Skeletal muscle satellite cell (primary cell): ENCODE measurements around the gene HUWE1.
"Not testable (repeated sequence)": the region's sequence is repeated elsewhere in the genome, so short reads cannot be mapped to it uniquely, and the experiment has no call there.

Experiments used
- H3K27me3 ChIP-seq: 2 replicates; pipeline ENCODE4 v1.7.0; 2013; ENCODE audit warnings: low read length; ENCODE audit not compliant: control insufficient read depth, insufficient read depth
- H3K36me3 ChIP-seq: 2 replicates; pipeline ENCODE4 v1.7.0; 2013; ENCODE audit warnings: mild to moderate bottlenecking, control low read depth, low read length; ENCODE audit not compliant: insufficient read depth
- H3K4me1 ChIP-seq: 2 replicates; pipeline ENCODE4 v1.7.0; 2013; ENCODE audit warnings: low read length; ENCODE audit not compliant: control insufficient read depth, insufficient read depth
- H3K4me2 ChIP-seq: 2 replicates; pipeline ENCODE4 v1.7.0; 2013; ENCODE audit warnings: mild to moderate bottlenecking, low read length
- H3K4me3 ChIP-seq: 2 replicates; pipeline ENCODE4 v1.7.0; 2013; ENCODE audit warnings: low read length
- H3K9ac ChIP-seq: 2 replicates; pipeline ENCODE4 v1.7.0; 2013; ENCODE audit warnings: mild to moderate bottlenecking, low read depth, low read length, moderate library complexity
- H3K9me3 ChIP-seq: replicated peaks from 2 replicates; pipeline ENCODE4 v1.7.0; 2013; ENCODE audit warnings: mild to moderate bottlenecking, control low read depth, low read length

HUWE1 gene

DNA sequence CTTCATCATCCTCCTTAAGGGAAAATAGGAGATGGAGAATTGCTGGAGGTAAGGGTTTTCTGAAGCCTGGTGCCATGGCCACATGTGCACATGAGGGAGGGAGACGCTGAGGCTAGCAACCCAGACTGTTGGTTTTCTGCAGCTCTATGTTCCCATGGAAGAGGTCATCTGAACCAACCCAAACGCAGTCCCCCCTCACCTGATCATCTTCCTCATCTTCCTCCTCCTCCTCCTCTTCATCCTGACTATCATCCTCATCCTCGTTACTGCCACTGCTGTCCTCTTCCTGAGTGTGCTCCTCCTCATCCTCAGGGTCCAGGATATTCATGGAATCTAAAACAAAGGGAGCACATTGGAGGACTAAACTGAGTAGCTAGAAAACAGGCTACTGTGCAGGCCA, 124.6 kb downstream of the HUWE1 start:
- no peak overlapping the region for H3K4me2 ChIP-seq
- peaks cover 83% of the 10 kb centered on the region for H3K36me3 ChIP-seq
- H3K27me3 ChIP-seq = peaks cover 7% of the 10 kb centered on the region
- no peak overlapping the region for H3K4me3 ChIP-seq
- H3K4me1 ChIP-seq = no peaks in the 10 kb centered on the region
- H3K9ac ChIP-seq = no peak overlapping the region
- H3K9me3 ChIP-seq = no peaks in the 10 kb centered on the region

DNA sequence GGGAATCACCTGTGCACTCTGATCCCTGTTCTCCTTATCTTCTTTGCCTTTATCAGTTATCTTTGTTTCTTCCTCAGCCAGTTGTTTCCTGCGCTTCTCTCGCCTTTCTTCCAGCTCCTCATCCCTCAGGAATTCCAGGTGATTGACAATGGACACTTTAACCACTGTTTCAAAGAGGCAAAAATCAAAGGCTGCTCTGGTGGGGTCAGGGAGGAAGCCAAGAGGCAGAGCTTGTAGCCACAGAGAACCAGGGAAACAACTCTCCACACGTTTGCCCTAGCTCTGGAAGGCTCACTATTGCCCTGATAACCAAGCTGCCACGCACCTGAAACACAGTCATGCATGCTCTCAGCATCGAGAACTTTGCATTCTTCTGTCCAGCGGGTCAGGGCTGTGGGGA, 127.9 kb downstream of the HUWE1 start:
- no peaks in the 10 kb centered on the region for H3K9me3 ChIP-seq
- H3K4me1 ChIP-seq = no peaks in the 10 kb centered on the region
- H3K27me3 ChIP-seq = peaks cover 7% of the 10 kb centered on the region
- no peak overlapping the region for H3K4me3 ChIP-seq
- H3K36me3 ChIP-seq = peaks cover 70% of the 10 kb centered on the region
- no peak overlapping the region for H3K4me2 ChIP-seq
- no peak overlapping the region for H3K9ac ChIP-seq

DNA sequence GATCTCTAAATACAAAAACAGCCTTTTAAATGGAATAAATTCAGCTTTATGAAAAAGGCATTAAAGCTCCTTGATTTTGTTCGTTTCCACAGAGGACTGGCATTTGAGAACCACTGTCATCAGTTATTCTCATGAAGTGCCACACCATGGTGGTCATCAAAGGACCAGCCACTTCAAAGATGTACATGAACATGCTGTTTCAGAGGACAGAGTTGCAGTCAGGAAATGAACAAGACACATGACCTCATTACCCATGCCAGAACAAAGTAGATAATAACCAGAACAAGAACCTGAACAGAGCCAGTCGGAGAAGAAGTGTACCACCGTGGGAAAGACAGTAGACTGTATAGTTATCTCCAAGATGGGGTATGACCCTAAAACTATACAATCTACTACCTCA, 129.7 kb downstream of the HUWE1 start:
- Histone ChIP-seq H3K9me3 (no peaks in the 10 kb centered on the region), H3K27me3 (peaks cover 7% of the 10 kb centered on the region), H3K9ac (no peak overlapping the region), H3K4me1 (no peaks in the 10 kb centered on the region), H3K4me3 (no peak overlapping the region), H3K36me3 (peaks cover 63% of the 10 kb centered on the region), H3K4me2 (no peak overlapping the region)

DNA sequence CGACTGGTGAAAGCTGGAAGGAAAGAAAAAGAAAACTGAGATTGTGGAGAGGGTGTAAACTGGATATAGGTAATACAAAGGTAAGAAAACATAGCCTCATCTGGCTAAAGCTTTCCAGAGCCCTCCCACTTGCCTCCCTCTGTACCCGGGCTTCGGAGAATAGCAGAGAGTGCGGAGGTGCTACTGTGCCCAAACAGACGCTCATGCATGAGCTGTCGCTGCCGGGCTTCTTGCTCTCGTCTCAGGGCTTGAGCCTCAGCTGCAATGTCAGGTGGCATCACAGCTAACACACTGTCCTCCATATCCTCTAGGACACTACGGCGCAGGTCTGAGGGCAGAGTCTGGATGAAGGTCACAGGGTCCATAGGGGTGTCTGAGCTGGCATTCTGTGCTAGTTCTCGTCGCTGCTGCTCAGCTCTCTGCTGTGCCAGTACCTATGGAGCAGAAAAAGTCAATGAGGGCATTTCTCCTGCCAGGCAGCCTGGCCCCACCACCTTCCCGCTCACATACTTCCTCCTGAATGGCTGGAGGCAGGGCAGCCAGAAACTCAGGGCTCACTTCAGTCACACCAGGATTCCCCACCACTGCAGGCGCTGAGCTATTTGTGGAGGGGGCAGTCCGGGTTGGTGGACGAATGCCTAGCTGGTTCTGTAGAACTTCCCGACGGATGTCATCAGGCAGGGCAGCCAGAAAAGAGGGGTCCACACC, 135.6 kb downstream of the HUWE1 start:
- Histone ChIP-seq H3K4me2 (no peak overlapping the region), H3K9me3 (no peaks in the 10 kb centered on the region), H3K9ac (no peak overlapping the region), H3K4me3 (no peak overlapping the region), H3K36me3 (peaks cover 71% of the 10 kb centered on the region), H3K4me1 (no peaks in the 10 kb centered on the region), H3K27me3 (no peaks in the 10 kb centered on the region)

DNA sequence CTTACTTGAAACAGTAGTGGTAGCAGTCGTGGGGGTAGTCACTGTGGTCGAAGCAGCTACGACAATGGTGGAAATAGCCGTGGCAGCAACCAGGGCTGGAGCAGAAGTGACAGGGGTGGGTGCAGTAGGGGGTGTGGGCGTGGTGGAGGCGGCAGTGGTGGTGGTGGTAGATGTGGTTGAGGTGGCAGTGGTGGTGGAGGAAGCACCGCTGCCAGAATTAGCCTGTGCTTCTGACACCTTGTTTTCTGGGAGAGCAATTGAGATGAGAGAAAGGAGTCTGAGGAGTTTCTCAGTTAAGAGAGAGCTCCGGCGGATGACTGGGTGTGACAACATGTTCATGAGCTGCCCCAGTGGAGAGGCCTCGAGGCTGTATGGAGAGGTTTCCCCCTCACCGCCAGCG, 138.9 kb downstream of the HUWE1 start:
- no peaks in the 10 kb centered on the region for H3K27me3 ChIP-seq

DNA sequence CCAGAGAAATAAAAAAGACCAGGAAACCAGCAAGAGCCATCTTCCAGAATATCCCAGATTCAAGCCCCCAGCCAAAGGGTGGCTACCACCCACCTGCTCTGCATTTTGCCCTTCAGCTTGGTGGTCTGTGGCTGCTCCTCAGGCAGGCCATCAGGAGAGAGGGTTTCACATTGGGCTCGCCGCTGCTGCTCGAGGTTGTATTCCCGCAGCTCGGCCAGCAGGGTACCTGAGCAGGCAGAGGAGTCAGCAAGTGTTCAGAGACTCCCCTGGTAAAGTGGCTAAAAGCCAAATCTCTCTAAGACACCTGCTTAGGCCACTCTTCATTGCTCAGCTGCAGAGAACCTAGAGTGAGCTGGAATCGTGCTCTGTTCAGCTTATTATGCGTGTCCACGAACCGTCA, 141.6 kb downstream of the HUWE1 start:
- peaks cover 73% of the 10 kb centered on the region for H3K36me3 ChIP-seq
- H3K9ac ChIP-seq = no peak overlapping the region
- H3K4me2 ChIP-seq = no peak overlapping the region
- no peaks in the 10 kb centered on the region for H3K4me1 ChIP-seq
- H3K27me3 ChIP-seq = no peaks in the 10 kb centered on the region
- H3K9me3 ChIP-seq = no peaks in the 10 kb centered on the region
- H3K4me3 ChIP-seq = no peak overlapping the region

More for the DNA sequence above, 138.9 kb downstream of the HUWE1 start:
- Histone ChIP-seq H3K4me1 (no peaks in the 10 kb centered on the region), H3K36me3 (peaks cover 81% of the 10 kb centered on the region), H3K4me2 (no peak overlapping the region), H3K9ac (no peak overlapping the region), H3K9me3 (no peaks in the 10 kb centered on the region), H3K4me3 (no peak overlapping the region)

DNA sequence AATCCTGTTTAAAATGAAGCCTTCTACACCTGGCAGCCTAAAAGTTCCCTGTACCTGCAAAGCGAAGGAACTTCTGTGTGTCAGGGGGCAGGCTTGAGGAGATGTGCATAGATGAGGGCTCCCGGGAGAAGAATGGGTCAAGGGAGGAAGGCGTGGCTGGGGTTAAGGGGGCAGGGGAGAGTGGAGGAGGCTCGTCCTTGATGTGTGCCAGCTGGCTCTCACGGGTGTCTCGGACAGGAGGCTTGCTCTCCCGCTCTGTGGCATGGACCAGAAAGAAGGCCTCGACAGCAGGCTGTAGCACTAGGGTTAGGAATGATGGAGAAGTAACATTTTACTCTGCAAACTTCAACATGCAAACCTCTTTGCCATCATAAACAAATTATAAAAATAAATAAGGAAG, 147.7 kb downstream of the HUWE1 start:
- Histone ChIP-seq H3K4me3 (no peak overlapping the region), H3K4me1 (no peaks in the 10 kb centered on the region), H3K27me3 (no peaks in the 10 kb centered on the region), H3K4me2 (no peak overlapping the region), H3K9me3 (no peaks in the 10 kb centered on the region), H3K9ac (no peak overlapping the region), H3K36me3 (peaks cover 67% of the 10 kb centered on the region)

DNA sequence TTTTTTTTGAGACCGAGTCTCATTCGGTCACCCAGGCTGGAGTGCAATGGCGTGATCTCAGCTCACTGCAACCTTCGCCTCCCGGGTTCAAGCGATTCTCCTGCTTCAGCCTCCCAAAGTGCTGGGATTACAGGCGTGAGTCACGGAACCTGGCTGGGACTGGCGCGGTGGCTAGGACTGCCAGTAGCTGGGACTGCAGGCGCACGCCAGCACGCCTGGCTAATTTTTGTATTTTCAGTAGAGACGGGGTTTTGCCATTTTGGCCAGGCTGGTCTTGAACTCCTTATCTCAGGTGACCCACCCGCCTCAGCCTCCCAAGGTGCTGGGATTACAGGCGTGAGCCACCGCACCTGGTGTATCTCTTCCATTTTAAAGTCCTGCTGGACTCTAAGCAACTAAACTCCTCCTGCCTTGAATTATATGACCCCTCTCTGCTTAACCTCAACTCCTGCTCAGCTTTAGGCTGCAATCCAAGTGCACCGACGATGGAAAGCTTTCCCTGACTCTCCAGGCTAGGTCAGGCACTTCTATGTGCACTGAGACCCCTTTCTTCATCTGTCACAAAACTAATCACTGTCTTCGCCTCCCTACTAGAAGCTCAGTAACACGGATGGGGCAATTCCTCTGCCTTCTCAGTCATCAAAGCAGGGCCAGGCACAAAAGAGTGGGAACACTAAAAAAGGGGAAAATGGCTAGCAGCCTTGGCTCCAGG, 155.1 kb downstream of the HUWE1 start:
- H3K27me3 ChIP-seq = not testable (repeated sequence)

DNA sequence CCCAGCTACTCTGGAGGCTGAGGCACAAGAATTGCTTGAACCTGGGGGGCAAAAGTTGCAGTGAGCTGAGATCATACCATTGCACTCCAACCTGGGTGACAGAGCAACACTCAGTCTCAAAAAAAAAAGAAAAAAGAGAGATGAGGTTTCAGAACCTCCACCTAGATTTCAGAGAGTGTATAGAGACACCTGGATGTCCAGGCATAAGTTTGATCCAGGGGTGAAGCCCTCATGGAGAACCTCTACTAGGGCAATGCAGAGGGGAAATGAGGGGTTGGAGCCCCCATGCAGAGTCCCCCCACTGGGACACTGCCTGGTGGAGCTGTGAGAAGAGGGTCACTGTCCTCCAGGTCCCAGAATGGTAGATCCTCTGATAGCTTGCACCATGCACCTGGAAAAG, 159.5 kb downstream of the HUWE1 start:
- H3K9ac ChIP-seq = no peak overlapping the region
- no peak overlapping the region for H3K4me2 ChIP-seq
- H3K4me3 ChIP-seq = no peak overlapping the region
- peaks cover 21% of the 10 kb centered on the region for H3K27me3 ChIP-seq
- no peaks in the 10 kb centered on the region for H3K36me3 ChIP-seq
- H3K4me1 ChIP-seq = no peaks in the 10 kb centered on the region
- H3K9me3 ChIP-seq = no peaks in the 10 kb centered on the region

More for the DNA sequence above, 155.1 kb downstream of the HUWE1 start:
- H3K4me1 ChIP-seq, H3K9ac ChIP-seq, H3K4me3 ChIP-seq, H3K4me2 ChIP-seq, H3K9me3 ChIP-seq: not testable (repeated sequence)
- H3K36me3 ChIP-seq = peaks cover 28% of the 10 kb centered on the region

DNA sequence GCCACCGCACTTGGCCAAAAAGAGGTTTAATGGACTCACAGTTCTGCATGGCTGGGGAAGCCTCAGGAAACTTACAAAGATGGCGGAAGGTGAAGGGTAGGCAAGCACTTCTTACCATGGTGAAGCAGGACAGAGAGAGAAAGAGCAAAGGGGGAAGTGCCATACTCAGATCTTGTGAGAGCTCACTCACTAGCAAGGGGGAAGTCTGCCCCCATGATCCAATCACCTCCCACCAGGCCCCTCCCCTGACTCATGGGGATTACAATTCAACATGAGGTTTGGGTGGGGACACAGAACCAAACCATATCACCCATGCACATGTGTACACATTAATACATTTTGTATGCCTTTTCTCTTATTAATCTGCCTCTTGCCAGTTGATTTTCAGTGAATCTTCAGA, 175.2 kb downstream of the HUWE1 start:
- no peak overlapping the region for H3K4me3 ChIP-seq
- H3K9me3 ChIP-seq = no peaks in the 10 kb centered on the region
- peaks cover 35% of the 10 kb centered on the region for H3K27me3 ChIP-seq
- no peak overlapping the region for H3K9ac ChIP-seq
- no peaks in the 10 kb centered on the region for H3K36me3 ChIP-seq
- H3K4me1 ChIP-seq = no peaks in the 10 kb centered on the region
- H3K4me2 ChIP-seq = no peak overlapping the region

DNA sequence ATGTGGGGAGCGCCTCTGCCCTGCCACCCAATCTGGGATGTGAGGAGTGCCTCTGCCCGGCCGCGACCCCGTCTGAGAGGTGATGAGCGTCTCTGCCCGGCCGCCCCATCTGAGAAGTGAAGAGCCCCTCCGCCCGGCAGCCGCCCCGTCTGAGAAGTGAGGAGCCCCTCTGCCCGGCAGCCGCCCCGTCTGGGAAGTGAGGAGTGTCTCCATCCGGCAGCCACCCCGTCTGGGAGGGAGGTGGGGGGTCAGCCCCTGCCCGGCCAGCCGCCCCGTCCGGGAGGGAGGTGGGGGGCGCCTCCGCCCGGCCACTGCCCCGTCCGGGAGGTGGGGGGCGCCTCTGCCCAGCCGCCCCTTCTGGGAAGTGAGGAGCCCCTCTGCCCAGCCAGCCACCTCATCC, 182.5 kb downstream of the HUWE1 start:
- not testable (repeated sequence) for H3K4me1 ChIP-seq, H3K27me3 ChIP-seq, H3K9me3 ChIP-seq, H3K36me3 ChIP-seq, H3K4me3 ChIP-seq, H3K4me2 ChIP-seq, H3K9ac ChIP-seq

DNA sequence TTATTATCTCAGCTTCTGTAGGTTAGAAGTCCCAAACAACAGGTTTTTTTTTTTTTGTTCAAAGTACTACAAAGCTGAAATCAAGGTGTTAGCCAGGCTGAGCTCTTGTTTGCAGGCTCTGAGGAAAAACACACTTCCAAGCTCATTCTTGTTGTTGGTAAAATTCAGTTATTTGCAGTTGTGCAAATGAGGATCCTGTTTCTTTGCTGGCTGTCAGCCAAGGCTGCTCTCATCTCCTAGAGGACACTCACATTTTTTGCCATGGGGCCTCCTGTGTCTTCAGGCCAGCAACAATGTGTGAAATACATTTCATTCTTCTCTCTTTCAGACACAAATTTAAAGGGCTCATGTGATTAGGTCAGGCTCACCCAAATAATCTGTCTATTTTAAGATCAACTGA, 192.1 kb downstream of the HUWE1 start:
- no peak overlapping the region for H3K4me2 ChIP-seq
- H3K9ac ChIP-seq = no peak overlapping the region
- H3K36me3 ChIP-seq = no peaks in the 10 kb centered on the region
- H3K27me3 ChIP-seq = peaks cover 56% of the 10 kb centered on the region
- H3K9me3 ChIP-seq = no peaks in the 10 kb centered on the region
- H3K4me3 ChIP-seq = no peak overlapping the region
- H3K4me1 ChIP-seq = no peaks in the 10 kb centered on the region
